MCF 10A (cell line): ENCODE measurements around the gene TCAP. TPM values are rescaled to one million over a fixed set of nuclear protein-coding genes. Genes with fewer than 3 reads are reported as not detected.

ENCODE experiments used
- BruUV-seq: library from RNA; stranded (reverse); fragments of 400-500 nt; replicated peaks from 2 replicates; lab custom pipeline; 2021; lab: Mats Ljungman, UMichigan
- CTCF ChIA-PET: fragments of 300-600 bp; sonication (Branson Sonifier 250); formaldehyde crosslinking; extraction: SDS; loops from one replicate; lab custom pipeline; 2021; ENCODE audit warnings: antibody characterized with exemption, inconsistent platforms; lab: Yijun Ruan, JAX
- POLR2A ChIA-PET: fragments of 300-600, 350-650 bp; sonication (Branson Sonifier 250); formaldehyde crosslinking; extraction: SDS; loops from one replicate; lab custom pipeline; 2020; ENCODE audit warnings: antibody characterized with exemption, inconsistent platforms; lab: Yijun Ruan, JAX
- DNase-seq: peaks from one replicate; pipeline ENCODE4 v3.0.0-alpha.2; 2018; ENCODE audit not compliant: unreplicated experiment
- H3K27ac Mint-ChIP-seq: one replicate; pipeline ENCODE4 v1.8.0; 2022; ENCODE audit warnings: mild to moderate bottlenecking, low read depth, mixed read lengths; ENCODE audit not compliant: unreplicated experiment
- H3K27me3 Mint-ChIP-seq: one replicate; pipeline ENCODE4 v1.8.0; 2022; ENCODE audit warnings: mixed read lengths; ENCODE audit not compliant: insufficient read depth, unreplicated experiment
- H3K36me3 Mint-ChIP-seq: one replicate; pipeline ENCODE4 v1.8.0; 2022; ENCODE audit warnings: mild to moderate bottlenecking, moderate library complexity, mixed read lengths; ENCODE audit not compliant: insufficient read depth, unreplicated experiment
- H3K4me1 Mint-ChIP-seq: one replicate; pipeline ENCODE4 v1.8.0; 2022; ENCODE audit warnings: mixed read lengths; ENCODE audit not compliant: insufficient read depth, unreplicated experiment
- H3K4me3 Mint-ChIP-seq: one replicate; pipeline ENCODE4 v1.8.0; 2022; ENCODE audit warnings: mild to moderate bottlenecking, moderate library complexity, mixed read lengths; ENCODE audit not compliant: unreplicated experiment
- H3K9me3 Mint-ChIP-seq: one replicate; pipeline ENCODE4 v1.8.0; 2022; ENCODE audit warnings: mixed read lengths; ENCODE audit not compliant: unreplicated experiment
- intact Hi-C: fragments of 100-400 bp; cut with micrococcal nuclease; formaldehyde crosslinking; loops from 2 replicates; pipeline ENCODE4 v1.14.1; 2022
- total RNA-seq: library from RNA; stranded (reverse); gene quantifications from 2 replicates; pipeline ENCODE4 v1.2.3, GENCODE V29; 2022
- TF ChIP-seq, protein P1 (sequence below): fragments of 200-600 bp; IDR thresholded peaks from one replicate; pipeline ENCODE4 v1.8.0; 2022; ENCODE audit warnings: antibody characterized with exemption, mild to moderate bottlenecking; ENCODE audit not compliant: unreplicated experiment

Gene TCAP
- total RNA-seq, 1 experiment from 2014 or later = 0.37 TPM

DNA sequence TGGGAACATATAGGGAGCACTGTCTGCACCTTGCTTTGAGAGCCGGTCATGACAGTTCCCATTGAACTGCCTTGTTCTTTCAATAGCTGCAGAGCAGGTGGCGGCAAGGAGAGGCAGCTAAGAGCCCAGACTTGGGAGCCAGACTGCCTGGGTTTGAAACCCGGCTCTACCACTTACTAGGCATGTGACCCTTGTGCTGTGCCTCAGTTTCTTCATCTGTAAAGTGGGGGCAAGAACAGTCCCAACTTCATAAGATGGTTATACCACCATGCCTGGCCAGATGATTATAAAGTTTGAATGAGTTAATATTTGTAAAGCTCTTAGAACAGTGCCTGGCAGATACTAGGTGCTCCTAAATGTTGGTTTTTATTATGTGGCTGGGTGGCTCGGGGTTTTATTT, 49.1 kb downstream of the TCAP start:
- ChIA-PET CTCF (interaction anchor here (0.6 kb wide), 2 partner anchors 27 to 1052 kb away, joined by 3 to 4 read pairs; no protein-coding TSS in a partner anchor), POLR2A (interaction anchor here (0.8 to 1.2 kb wide), 2 partner anchors 14 to 15 kb away, joined by 4 read pairs; partner anchors contain the start of gene ERBB2)
- BruUV-seq = no TSS peak
- Mint-ChIP-seq H3K9me3 (no peaks in the 10 kb centered on the region), H3K4me3 (no peak overlapping the region), H3K27me3 (no peaks in the 10 kb centered on the region), H3K36me3 (peaks cover 44% of the 10 kb centered on the region), H3K27ac (no peak overlapping the region), H3K4me1 (peaks cover 5% of the 10 kb centered on the region)
- TF ChIP-seq, protein P1, sequence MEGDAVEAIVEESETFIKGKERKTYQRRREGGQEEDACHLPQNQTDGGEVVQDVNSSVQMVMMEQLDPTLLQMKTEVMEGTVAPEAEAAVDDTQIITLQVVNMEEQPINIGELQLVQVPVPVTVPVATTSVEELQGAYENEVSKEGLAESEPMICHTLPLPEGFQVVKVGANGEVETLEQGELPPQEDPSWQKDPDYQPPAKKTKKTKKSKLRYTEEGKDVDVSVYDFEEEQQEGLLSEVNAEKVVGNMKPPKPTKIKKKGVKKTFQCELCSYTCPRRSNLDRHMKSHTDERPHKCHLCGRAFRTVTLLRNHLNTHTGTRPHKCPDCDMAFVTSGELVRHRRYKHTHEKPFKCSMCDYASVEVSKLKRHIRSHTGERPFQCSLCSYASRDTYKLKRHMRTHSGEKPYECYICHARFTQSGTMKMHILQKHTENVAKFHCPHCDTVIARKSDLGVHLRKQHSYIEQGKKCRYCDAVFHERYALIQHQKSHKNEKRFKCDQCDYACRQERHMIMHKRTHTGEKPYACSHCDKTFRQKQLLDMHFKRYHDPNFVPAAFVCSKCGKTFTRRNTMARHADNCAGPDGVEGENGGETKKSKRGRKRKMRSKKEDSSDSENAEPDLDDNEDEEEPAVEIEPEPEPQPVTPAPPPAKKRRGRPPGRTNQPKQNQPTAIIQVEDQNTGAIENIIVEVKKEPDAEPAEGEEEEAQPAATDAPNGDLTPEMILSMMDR = no peak
- no peak for DNase-seq
- intact Hi-C loops = no loop called here

DNA sequence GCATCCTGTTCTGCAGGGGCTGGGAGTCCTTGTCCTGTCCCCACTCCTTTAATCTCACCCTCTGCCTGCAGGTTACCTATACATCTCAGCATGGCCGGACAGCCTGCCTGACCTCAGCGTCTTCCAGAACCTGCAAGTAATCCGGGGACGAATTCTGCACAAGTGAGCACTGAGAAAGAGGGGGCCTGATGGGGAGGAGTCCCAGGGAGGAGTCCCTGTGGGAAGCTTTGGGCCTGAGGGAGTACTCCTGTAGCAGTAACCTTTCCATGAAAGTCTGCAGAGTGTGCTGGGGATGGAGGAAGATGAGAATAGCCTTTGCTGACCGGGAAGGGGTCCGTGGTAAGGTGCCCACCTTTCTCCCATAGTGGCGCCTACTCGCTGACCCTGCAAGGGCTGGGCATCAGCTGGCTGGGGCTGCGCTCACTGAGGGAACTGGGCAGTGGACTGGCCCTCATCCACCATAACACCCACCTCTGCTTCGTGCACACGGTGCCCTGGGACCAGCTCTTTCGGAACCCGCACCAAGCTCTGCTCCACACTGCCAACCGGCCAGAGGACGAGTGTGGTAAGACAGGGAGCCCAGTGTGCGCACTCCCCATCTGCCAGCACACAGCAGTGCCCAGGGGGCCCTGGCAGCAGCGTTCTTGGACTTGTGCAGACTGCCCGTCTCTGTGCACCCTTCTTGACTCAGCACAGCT, 50.4 kb downstream of the TCAP start:
- no peak overlapping the region for H3K4me3 Mint-ChIP-seq
- no peaks in the 10 kb centered on the region for H3K9me3 Mint-ChIP-seq
- ChIA-PET POLR2A (interaction anchor here (1.2 to 2.0 kb wide), 3 partner anchors 9 to 16 kb away, joined by 4 to 7 read pairs (median 4); partner anchors contain the start of gene ERBB2), CTCF (interaction anchor here (0.6 to 1.7 kb wide), 4 partner anchors 8 to 95 kb away, joined by 3 to 8 read pairs (median 3); partner anchors contain the start of gene MIEN1)
- DNase-seq = no peak
- no peak overlapping the region for H3K27ac Mint-ChIP-seq
- intact Hi-C loops = no loop called here
- peaks cover 31% of the 10 kb centered on the region for H3K36me3 Mint-ChIP-seq
- H3K27me3 Mint-ChIP-seq = no peaks in the 10 kb centered on the region
- TF ChIP-seq, protein P1 = no peak
- H3K4me1 Mint-ChIP-seq = no peaks in the 10 kb centered on the region
- no TSS peak for BruUV-seq

Other genes with a start within 250 kb of the TCAP start
- gene MED1, start 214.1 kb upstream of the TCAP start, total RNA-seq = 59.0 TPM in 2 replicates
- gene CDK12, start 203.9 kb upstream of the TCAP start, total RNA-seq = 71.1 and 71.3 TPM in 2 replicates
- not detected in 2 replicates for gene NEUROD2, start 57.4 kb upstream of the TCAP start, total RNA-seq
- not detected in 2 replicates for gene PPP1R1B, start 38.4 kb upstream of the TCAP start, total RNA-seq
- 30.1 and 31.1 TPM in 2 replicates for gene STARD3, start 28.2 kb upstream of the TCAP start, total RNA-seq
- gene PNMT, start 3.1 kb downstream of the TCAP start, total RNA-seq = not detected in 2 replicates
- gene PGAP3, start 22.7 kb downstream of the TCAP start, total RNA-seq = 10.0 and 13.2 TPM in 2 replicates
- 33.3 and 33.7 TPM in 2 replicates for gene ERBB2, start 34.7 kb downstream of the TCAP start, total RNA-seq
- gene MIEN1, start 65.2 kb downstream of the TCAP start, total RNA-seq = 42.1 and 51.3 TPM in 2 replicates
- 7.3 and 10.3 TPM in 2 replicates for gene GRB7, start 72.6 kb downstream of the TCAP start, total RNA-seq
- not detected in 2 replicates for gene IKZF3, start 199.0 kb downstream of the TCAP start, total RNA-seq
- not detected in 2 replicates for gene ZPBP2, start 202.9 kb downstream of the TCAP start, total RNA-seq